NOMO-1 treated with dmso at 0.1 percent for 144 hours (cell line): ENCODE results near the gene B3GALT6.

Experiments used
- DNase-seq: peaks from one replicate; lab custom pipeline; 2025; ENCODE audit not compliant: unreplicated experiment; lab: John Stamatoyannopoulos, UW

B3GALT6 gene

GRCh38 chr1:1230656-1231399, 1.2 kb upstream of the B3GALT6 start:
- DNase-seq, result no peak

- DNase-seq, result peak; percentile 91
Observed at GRCh38 chr1:1231400-1232207, 433 bp upstream of the B3GALT6 start, which contains the start of gene SDF4. SDF4 (minus strand) TSS chr1:1232001; CDS start chr1:1228772, 3,229 bp downstream.

GRCh38 chr1:1232796-1233566, 944 bp downstream of the B3GALT6 start:
- no peak for DNase-seq

GRCh38 chr1:1233567-1233892, 1.5 kb downstream of the B3GALT6 start:
- DNase-seq, result no peak

GRCh38 chr1:1234180-1234808, 2.3 kb downstream of the B3GALT6 start:
- no peak for DNase-seq

GRCh38 chr1:1235016-1235744, 3.1 kb downstream of the B3GALT6 start:
- no peak for DNase-seq

- DNase-seq, result no peak
Observed at GRCh38 chr1:1236176-1236763, 4.2 kb downstream of the B3GALT6 start.

GRCh38 chr1:1236945-1237873, 5.2 kb downstream of the B3GALT6 start:
- no peak for DNase-seq

GRCh38 chr1:1237874-1238701, 6.1 kb downstream of the B3GALT6 start:
- no peak for DNase-seq

GRCh38 chr1:1238702-1239178, 6.7 kb downstream of the B3GALT6 start:
- no peak for DNase-seq

- no peak for DNase-seq
Observed at GRCh38 chr1:1239227-1239613, 7.2 kb downstream of the B3GALT6 start.

GRCh38 chr1:1239614-1240347, 7.7 kb downstream of the B3GALT6 start:
- no peak for DNase-seq

- no peak for DNase-seq
Observed at GRCh38 chr1:1240348-1240732, 8.3 kb downstream of the B3GALT6 start.

GRCh38 chr1:1240822-1241587, 9.0 kb downstream of the B3GALT6 start:
- DNase-seq, result no peak

GRCh38 chr1:1241588-1242219, 9.7 kb downstream of the B3GALT6 start:
- no peak for DNase-seq
